A549 (cell line): Measurements from ENCODE around the gene PLCB4.

ENCODE experiments used
- MYC ChIP-seq: IDR thresholded peaks from 2 replicates; pipeline ENCODE4 v1.6.1; 2012; ENCODE audit warnings: mild to moderate bottlenecking, inconsistent platforms, low read length, improper control_type of control experiment, borderline replicate concordance
- TF ChIP-seq, protein P1 (sequence below): fragments of >200 bp; sonication (Bioruptor Twin); formaldehyde crosslinking; IDR thresholded peaks from 3 replicates; pipeline ENCODE4 v1.5.1; 2016

GRCh38 chr20:9359561-9360308 is 290.8 kb downstream of the PLCB4 start:
- no peak for TF ChIP-seq MYC
- TF ChIP-seq, protein P1, sequence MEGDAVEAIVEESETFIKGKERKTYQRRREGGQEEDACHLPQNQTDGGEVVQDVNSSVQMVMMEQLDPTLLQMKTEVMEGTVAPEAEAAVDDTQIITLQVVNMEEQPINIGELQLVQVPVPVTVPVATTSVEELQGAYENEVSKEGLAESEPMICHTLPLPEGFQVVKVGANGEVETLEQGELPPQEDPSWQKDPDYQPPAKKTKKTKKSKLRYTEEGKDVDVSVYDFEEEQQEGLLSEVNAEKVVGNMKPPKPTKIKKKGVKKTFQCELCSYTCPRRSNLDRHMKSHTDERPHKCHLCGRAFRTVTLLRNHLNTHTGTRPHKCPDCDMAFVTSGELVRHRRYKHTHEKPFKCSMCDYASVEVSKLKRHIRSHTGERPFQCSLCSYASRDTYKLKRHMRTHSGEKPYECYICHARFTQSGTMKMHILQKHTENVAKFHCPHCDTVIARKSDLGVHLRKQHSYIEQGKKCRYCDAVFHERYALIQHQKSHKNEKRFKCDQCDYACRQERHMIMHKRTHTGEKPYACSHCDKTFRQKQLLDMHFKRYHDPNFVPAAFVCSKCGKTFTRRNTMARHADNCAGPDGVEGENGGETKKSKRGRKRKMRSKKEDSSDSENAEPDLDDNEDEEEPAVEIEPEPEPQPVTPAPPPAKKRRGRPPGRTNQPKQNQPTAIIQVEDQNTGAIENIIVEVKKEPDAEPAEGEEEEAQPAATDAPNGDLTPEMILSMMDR, result peak; percentile 99
